GM04504 (cell line): ENCODE results near the gene EIF2B4.
"Not testable (repeated sequence)": the region's sequence is repeated elsewhere in the genome, so short reads cannot be mapped to it uniquely, and the experiment has no call there.

Source experiments
- DNase-seq: peaks from one replicate; pipeline ENCODE4 v3.0.0-alpha.2; 2012; ENCODE audit warnings: low read depth

EIF2B4 gene

GRCh38 chr2:27336173-27336572 lies 34.0 kb downstream of the EIF2B4 start:
- no peak for DNase-seq

- DNase-seq = no peak
Measured at GRCh38 chr2:27335311-27335710, 34.8 kb downstream of the EIF2B4 start.

- no peak for DNase-seq
Measured at GRCh38 chr2:27324720-27325119, 45.4 kb downstream of the EIF2B4 start.

GRCh38 chr2:27323596-27324285 lies 46.4 kb downstream of the EIF2B4 start:
- no peak for DNase-seq

GRCh38 chr2:27322766-27323595 lies 47.2 kb downstream of the EIF2B4 start, which contains the start of gene MPV17:
Gene MPV17, minus strand, starts transcription at chr2:27323097. Its CDS starts 580 bp downstream, at chr2:27322517.
- DNase-seq = peak; percentile 78

- DNase-seq = no peak
Measured at GRCh38 chr2:27322301-27322765, 47.8 kb downstream of the EIF2B4 start.

- DNase-seq = peak; percentile 99
Measured at GRCh38 chr2:27320958-27321543, 49.1 kb downstream of the EIF2B4 start.

- DNase-seq = not testable (repeated sequence)
Measured at GRCh38 chr2:27319839-27320238, 50.3 kb downstream of the EIF2B4 start.

GRCh38 chr2:27316655-27317412 lies 53.3 kb downstream of the EIF2B4 start:
- DNase-seq = no peak

GRCh38 chr2:27315122-27315521 lies 55.0 kb downstream of the EIF2B4 start:
- no peak for DNase-seq

- DNase-seq = no peak
Measured at GRCh38 chr2:27314709-27315108, 55.4 kb downstream of the EIF2B4 start.
